Gastroesophageal sphincter (tissue), 3 donors: ENCODE measurements around the gene INCA1.

Experiments
- CTCF ChIP-seq, 4 experiments: fragments of 200-600 bp in 2 of 4; fragments of 450-650 bp in 2 of 4; sonication (generic) in 1 of 4; IDR thresholded peaks; one replicate each; pipeline ENCODE4 v1.5.1; 2017 to 2019; ENCODE audit warnings: antibody characterized with exemption in 4 of 4, mild to moderate bottlenecking in 2 of 4, moderate library complexity in 2 of 4
- EP300 ChIP-seq: sonication (generic); formaldehyde crosslinking; IDR thresholded peaks from one replicate; pipeline ENCODE4 v1.6.1; 2017; ENCODE audit warnings: antibody characterized with exemption, mild to moderate bottlenecking

- TF ChIP-seq CTCF (IDR thresholded peaks at IDR 0.05) (no peak), EP300 (no peak)
Observed at GRCh38 chr17:5023588-5024147, 26.3 kb upstream of the INCA1 start.
